Measurements from ENCODE around the gene NPRL2. TPM values are rescaled to one million over a fixed set of nuclear protein-coding genes. Genes with fewer than 3 reads are reported as not detected.
A peak's percentile ranks its signal among the peaks of the same experiment; 100 is the strongest.

NPRL2 gene
- total RNA-seq, 1 donor from 2014 or later, result 31.6 TPM

DNA sequence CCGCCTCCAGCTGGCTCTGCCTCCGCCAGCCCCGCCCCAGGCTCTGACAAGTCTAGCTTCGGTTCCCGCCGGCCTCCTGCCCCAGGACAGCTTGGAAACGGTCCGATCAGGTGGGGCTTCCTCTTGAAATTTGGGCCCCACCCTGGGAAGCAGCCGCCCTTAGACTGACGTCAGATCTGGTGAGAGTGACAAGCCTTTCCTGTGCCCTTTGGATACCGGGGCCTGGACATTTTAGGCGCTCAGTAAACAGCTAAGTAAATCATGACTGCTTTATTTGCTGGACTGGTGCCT is 51.0 kb downstream of the NPRL2 start:
- Mint-ChIP-seq H3K27me3 (no peaks in the 10 kb centered on the region), H3K9me3 (ENCODE audit: low read depth) (no peaks in the 10 kb centered on the region), H3K27ac (peak overlapping the region; percentile 98), H3K36me3 (ENCODE audit: insufficient read depth) (no peaks in the 10 kb centered on the region), H3K4me3 (ENCODE audit: low read depth) (peak overlapping the region; percentile 90), H3K4me1 (ENCODE audit: low read depth) (peaks cover 17% of the 10 kb centered on the region)
- no peak for DNase-seq (ENCODE audit: low spot score, unreplicated experiment)
- TF ChIP-seq, protein P1, sequence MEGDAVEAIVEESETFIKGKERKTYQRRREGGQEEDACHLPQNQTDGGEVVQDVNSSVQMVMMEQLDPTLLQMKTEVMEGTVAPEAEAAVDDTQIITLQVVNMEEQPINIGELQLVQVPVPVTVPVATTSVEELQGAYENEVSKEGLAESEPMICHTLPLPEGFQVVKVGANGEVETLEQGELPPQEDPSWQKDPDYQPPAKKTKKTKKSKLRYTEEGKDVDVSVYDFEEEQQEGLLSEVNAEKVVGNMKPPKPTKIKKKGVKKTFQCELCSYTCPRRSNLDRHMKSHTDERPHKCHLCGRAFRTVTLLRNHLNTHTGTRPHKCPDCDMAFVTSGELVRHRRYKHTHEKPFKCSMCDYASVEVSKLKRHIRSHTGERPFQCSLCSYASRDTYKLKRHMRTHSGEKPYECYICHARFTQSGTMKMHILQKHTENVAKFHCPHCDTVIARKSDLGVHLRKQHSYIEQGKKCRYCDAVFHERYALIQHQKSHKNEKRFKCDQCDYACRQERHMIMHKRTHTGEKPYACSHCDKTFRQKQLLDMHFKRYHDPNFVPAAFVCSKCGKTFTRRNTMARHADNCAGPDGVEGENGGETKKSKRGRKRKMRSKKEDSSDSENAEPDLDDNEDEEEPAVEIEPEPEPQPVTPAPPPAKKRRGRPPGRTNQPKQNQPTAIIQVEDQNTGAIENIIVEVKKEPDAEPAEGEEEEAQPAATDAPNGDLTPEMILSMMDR (IDR thresholded peaks at IDR 0.05; ENCODE audit: unreplicated experiment), result no peak

DNA sequence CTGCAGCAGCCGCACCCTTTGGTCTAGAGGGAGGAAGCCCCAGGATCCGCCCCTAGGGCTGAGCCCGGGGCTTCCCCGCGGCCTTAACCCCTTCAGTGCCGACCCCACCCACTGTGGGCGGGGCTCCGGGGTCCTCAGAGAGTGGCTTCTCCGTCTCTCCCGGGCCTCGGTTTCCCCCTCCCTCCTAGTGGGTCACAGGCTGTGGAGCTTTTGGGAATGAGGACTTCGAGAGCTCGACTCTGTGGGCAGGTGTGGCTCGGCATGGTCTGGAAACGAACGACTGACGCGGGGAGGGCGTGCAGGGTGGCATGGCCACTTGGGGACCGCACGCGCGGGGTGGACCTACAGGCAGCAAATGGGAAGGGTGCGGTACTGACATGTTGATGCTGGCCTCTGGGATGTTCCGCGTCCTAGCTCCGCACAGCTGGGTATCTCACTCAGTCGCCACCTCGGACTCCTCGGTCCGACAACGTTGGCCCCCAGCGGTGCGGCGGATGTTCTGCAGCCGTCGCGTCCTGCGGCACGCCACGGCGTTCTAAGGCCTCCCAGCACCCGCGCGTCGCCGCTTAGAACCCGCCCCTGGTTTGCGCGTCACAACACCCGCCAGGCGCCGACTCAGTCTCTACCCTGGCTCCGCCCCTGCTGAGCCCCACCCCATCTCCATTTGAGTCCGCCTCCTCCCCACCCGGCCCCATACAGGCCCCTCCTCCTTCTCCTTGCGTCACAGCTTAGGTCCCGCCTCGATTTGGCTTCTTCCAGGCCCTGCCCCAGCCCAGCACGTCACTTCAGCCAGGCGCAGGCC is 51.5 kb downstream of the NPRL2 start, which contains the start of the genes HYAL3 and NAA80:
Gene HYAL3, minus strand, starts transcription at position 570 of the 802 bp plus-strand sequence. CDS start 3,803 bp downstream, outside the sequence.
Gene NAA80, minus strand, starts transcription at position 570 of the 802 bp plus-strand sequence. CDS start 1,942 bp downstream, outside the sequence.
- H3K27ac Mint-ChIP-seq, result peak within 1 kb of the TSS; percentile 98
- no peaks in the 10 kb centered on the region for H3K27me3 Mint-ChIP-seq
- TF ChIP-seq, protein P1 (IDR thresholded peaks at IDR 0.05; ENCODE audit: unreplicated experiment), result peak; percentile 45
- peaks cover 17% of the 10 kb centered on the region for H3K4me1 Mint-ChIP-seq (ENCODE audit: low read depth)
- H3K9me3 Mint-ChIP-seq (ENCODE audit: low read depth), result no peaks in the 10 kb centered on the region
- peak; percentile 98 for DNase-seq (ENCODE audit: low spot score, unreplicated experiment)
- peak within 1 kb of the TSS; percentile 90 for H3K4me3 Mint-ChIP-seq (ENCODE audit: low read depth)
- no peaks in the 10 kb centered on the region for H3K36me3 Mint-ChIP-seq (ENCODE audit: insufficient read depth)

GRCh38 chr3:50297896-50298725 is 52.5 kb downstream of the NPRL2 start:
- Mint-ChIP-seq H3K4me3 (ENCODE audit: low read depth) (peak overlapping the region; percentile 90), H3K27ac (no peak overlapping the region), H3K36me3 (ENCODE audit: insufficient read depth) (no peaks in the 10 kb centered on the region), H3K9me3 (ENCODE audit: low read depth) (no peaks in the 10 kb centered on the region), H3K27me3 (no peaks in the 10 kb centered on the region), H3K4me1 (ENCODE audit: low read depth) (peaks cover 16% of the 10 kb centered on the region)
- no peak for DNase-seq (ENCODE audit: low spot score, unreplicated experiment)
- TF ChIP-seq, protein P1 (IDR thresholded peaks at IDR 0.05; ENCODE audit: unreplicated experiment), result peak; percentile 15

GRCh38 chr3:50297384-50297775 is 53.2 kb downstream of the NPRL2 start:
- Mint-ChIP-seq H3K9me3 (ENCODE audit: low read depth) (no peaks in the 10 kb centered on the region), H3K27ac (no peak overlapping the region), H3K27me3 (no peaks in the 10 kb centered on the region), H3K4me1 (ENCODE audit: low read depth) (peaks cover 15% of the 10 kb centered on the region), H3K36me3 (ENCODE audit: insufficient read depth) (no peaks in the 10 kb centered on the region), H3K4me3 (ENCODE audit: low read depth) (no peak overlapping the region)
- TF ChIP-seq, protein P1 (IDR thresholded peaks at IDR 0.05; ENCODE audit: unreplicated experiment), result no peak
- no peak for DNase-seq (ENCODE audit: low spot score, unreplicated experiment)

Other genes starting within 250 kb of the NPRL2 start
- 23.6 and 26.5 TPM in 2 replicates for gene SEMA3F, start 195.5 kb downstream of the NPRL2 start, total RNA-seq
- gene GNAT1, start 159.2 kb downstream of the NPRL2 start, total RNA-seq, result 0.12 and 0.91 TPM in 2 replicates
- gene SLC38A3, start 145.5 kb downstream of the NPRL2 start, total RNA-seq, result 43.5 and 44.7 TPM in 2 replicates
- 158 and 171 TPM in 2 replicates for gene GNAI2, start 114.6 kb downstream of the NPRL2 start, total RNA-seq
- gene SEMA3B, start 81.6 kb downstream of the NPRL2 start, total RNA-seq, result 24.6 and 27.6 TPM in 2 replicates
- not detected in 2 replicates for gene LSMEM2, start 71.7 kb downstream of the NPRL2 start, total RNA-seq
- gene IFRD2, start 58.3 kb downstream of the NPRL2 start, total RNA-seq, result 49.0 and 58.7 TPM in 2 replicates
- gene HYAL3, start 51.4 kb downstream of the NPRL2 start, total RNA-seq, result 3.2 and 3.6 TPM in 2 replicates
- 7.5 and 9.4 TPM in 2 replicates for gene NAA80, start 51.4 kb downstream of the NPRL2 start, total RNA-seq
- gene HYAL1, start 47.2 kb downstream of the NPRL2 start, total RNA-seq, result 3.1 and 4.1 TPM in 2 replicates
- gene HYAL2, start 28.0 kb downstream of the NPRL2 start, total RNA-seq, result 74.3 and 77.9 TPM in 2 replicates
- gene TUSC2, start 22.6 kb downstream of the NPRL2 start, total RNA-seq, result 33.1 and 34.9 TPM in 2 replicates
- gene RASSF1, start 9.9 kb downstream of the NPRL2 start, total RNA-seq, result 11.7 and 13.9 TPM in 2 replicates
- 0.86 and 2.2 TPM in 2 replicates for gene ZMYND10, start 5.0 kb downstream of the NPRL2 start, total RNA-seq
- 18.7 and 19.2 TPM in 2 replicates for gene CYB561D2, start 87 bp upstream of the NPRL2 start, total RNA-seq
- gene TMEM115, start 8.7 kb upstream of the NPRL2 start, total RNA-seq, result 32.7 and 33.0 TPM in 2 replicates
- 5.5 and 6.9 TPM in 2 replicates for gene CACNA2D2, start 152.9 kb upstream of the NPRL2 start, total RNA-seq
- gene C3orf18, start 217.0 kb upstream of the NPRL2 start, total RNA-seq, result 12.0 and 12.5 TPM in 2 replicates
- 23.0 and 23.7 TPM in 2 replicates for gene HEMK1, start 218.7 kb upstream of the NPRL2 start, total RNA-seq